Esophagus squamous epithelium (tissue), 5 donors: Measurements from ENCODE around the gene TEX52. TPM values are rescaled to one million over a fixed set of nuclear protein-coding genes. Genes with fewer than 3 reads are reported as not detected.
"Not testable (repeated sequence)": the region's sequence is repeated elsewhere in the genome, so short reads cannot be mapped to it uniquely, and the experiment has no call there.

Source experiments
- DNase-seq: peaks from one replicate; lab custom pipeline; 2025; lab: John Stamatoyannopoulos, UW
- H3K27ac ChIP-seq, 4 donors: fragments of 200-600 bp; sonication (generic); one replicate each; pipeline ENCODE4 v1.5.1; 2016 to 2019; ENCODE audit warnings: mild to moderate bottlenecking in 1 of 4
- H3K27me3 ChIP-seq, 4 donors: fragments of 200-600 bp; sonication (generic); 1 replicate in 3 of 4; 2 replicates in 1 of 4; pipeline versions ENCODE4 v1.5.1 to v1.6.0; 2017 to 2021; ENCODE audit warnings: antibody characterized with exemption in 1 of 4
- H3K36me3 ChIP-seq, 3 donors: fragments of 200-600 bp; sonication (generic); one replicate each; pipeline ENCODE4 v1.5.1; 2016 to 2019
- H3K4me1 ChIP-seq, 3 donors: fragments of 200-600 bp; sonication (generic); one replicate each; pipeline ENCODE4 v1.5.1; 2017 to 2019
- H3K4me3 ChIP-seq, 4 donors: fragments of 200-600 bp; sonication (generic); 1 replicate in 3 of 4; 2 replicates in 1 of 4; pipeline ENCODE4 v1.5.1; 2016 to 2019; ENCODE audit warnings: mild to moderate bottlenecking in 2 of 4, moderate library complexity in 1 of 4
- H3K9me3 ChIP-seq, 3 donors: fragments of 200-600 bp; sonication (generic); one replicate each; pipeline ENCODE4 v1.5.1; 2016 to 2019
- POLR2A ChIP-seq, 4 donors: fragments of 450-650 bp; IDR thresholded peaks; one replicate each; pipeline ENCODE4 v1.6.1; 2017; ENCODE audit warnings: antibody characterized with exemption in 4 of 4, mild to moderate bottlenecking in 4 of 4, moderate library complexity in 3 of 4
- WGBS, 2 donors: methylation state at CpG; one replicate each; pipeline ENCODE4 v1.1.5; 2018; 5-methylcytosine and 5-hydroxymethylcytosine counted together
- intact Hi-C: fragments of 100-400 bp; cut with DNase I; formaldehyde crosslinking; loops from one replicate; pipeline ENCODE4 v1.15.0; 2022
- total RNA-seq, 4 donors: library from RNA; depleted of rRNA; stranded (reverse); fragments of >200 nt; gene quantifications; one replicate each; pipeline ENCODE4 v1.1.0, GENCODE V29; 2016
- TF ChIP-seq, protein P1 (sequence below), 6 experiments: fragments of 450-650 bp in 4 of 6; fragments of 200-600 bp in 2 of 6; sonication (generic) in 2 of 6; IDR thresholded peaks; one replicate each; pipeline ENCODE4 v1.5.1; 2016 to 2019; ENCODE audit warnings: antibody characterized with exemption in 6 of 6, mild to moderate bottlenecking in 4 of 6, moderate library complexity in 4 of 6
- donor health status: DM: yes; HTN: yes; CAD: no.

Gene TEX52
- total RNA-seq, 4 donors from 2014 or later = not detected

GRCh38 chr12:2879853-2880252, 23.0 kb upstream of the TEX52 start:
- Histone ChIP-seq H3K27ac (no peak overlapping the region), H3K9me3 (no peaks in the 10 kb centered on the region), H3K36me3 (peaks cover 0 to 11% (median 0%) of the 10 kb centered on the region in 3 donors), H3K27me3 (no peaks in the 10 kb centered on the region), H3K4me1 (peaks cover 22 to 40% (median 25%) of the 10 kb centered on the region in 3 donors), H3K4me3 (no peak overlapping the region)
- intact Hi-C loops = loop anchor here (10.0 kb wide), 1 partner anchor 65 kb away; no protein-coding TSS in a partner anchor
- DNase-seq = no peak
- WGBS, 2 donors = 87 to 93% methylated on average over 3 of the region's 3 CpGs
- no peak for TF ChIP-seq POLR2A (IDR thresholded peaks at IDR 0.05)
- TF ChIP-seq, protein P1, sequence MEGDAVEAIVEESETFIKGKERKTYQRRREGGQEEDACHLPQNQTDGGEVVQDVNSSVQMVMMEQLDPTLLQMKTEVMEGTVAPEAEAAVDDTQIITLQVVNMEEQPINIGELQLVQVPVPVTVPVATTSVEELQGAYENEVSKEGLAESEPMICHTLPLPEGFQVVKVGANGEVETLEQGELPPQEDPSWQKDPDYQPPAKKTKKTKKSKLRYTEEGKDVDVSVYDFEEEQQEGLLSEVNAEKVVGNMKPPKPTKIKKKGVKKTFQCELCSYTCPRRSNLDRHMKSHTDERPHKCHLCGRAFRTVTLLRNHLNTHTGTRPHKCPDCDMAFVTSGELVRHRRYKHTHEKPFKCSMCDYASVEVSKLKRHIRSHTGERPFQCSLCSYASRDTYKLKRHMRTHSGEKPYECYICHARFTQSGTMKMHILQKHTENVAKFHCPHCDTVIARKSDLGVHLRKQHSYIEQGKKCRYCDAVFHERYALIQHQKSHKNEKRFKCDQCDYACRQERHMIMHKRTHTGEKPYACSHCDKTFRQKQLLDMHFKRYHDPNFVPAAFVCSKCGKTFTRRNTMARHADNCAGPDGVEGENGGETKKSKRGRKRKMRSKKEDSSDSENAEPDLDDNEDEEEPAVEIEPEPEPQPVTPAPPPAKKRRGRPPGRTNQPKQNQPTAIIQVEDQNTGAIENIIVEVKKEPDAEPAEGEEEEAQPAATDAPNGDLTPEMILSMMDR (IDR thresholded peaks at IDR 0.05) = no peak

GRCh38 chr12:2877953-2878732, 21.3 kb upstream of the TEX52 start:
- DNase-seq = no peak
- Histone ChIP-seq H3K27me3 (no peaks in the 10 kb centered on the region), H3K27ac (peak overlapping the region; percentile 96 to 99 (median 98)), H3K36me3 (peaks cover 0 to 11% (median 0%) of the 10 kb centered on the region in 3 donors), H3K4me3 (peak overlapping the region; percentile 75 to 97 (median 88)), H3K9me3 (no peaks in the 10 kb centered on the region), H3K4me1 (peaks cover 22 to 40% (median 25%) of the 10 kb centered on the region in 3 donors)
- intact Hi-C loops = no loop called here
- WGBS, 2 donors = 15% methylated on average over 11 to 15 of the region's 16 CpGs
- no peak for TF ChIP-seq POLR2A (IDR thresholded peaks at IDR 0.05)
- TF ChIP-seq, protein P1 (IDR thresholded peaks at IDR 0.05) = no peak

- Histone ChIP-seq H3K4me1 (peaks cover 22 to 40% (median 25%) of the 10 kb centered on the region in 3 donors), H3K27ac (peak within 1 kb of the TSS; percentile 96 to 99 (median 98)), H3K27me3 (no peaks in the 10 kb centered on the region), H3K36me3 (peaks cover 0 to 14% (median 0%) of the 10 kb centered on the region in 3 donors), H3K9me3 (no peaks in the 10 kb centered on the region), H3K4me3 (peak within 1 kb of the TSS; percentile 75 to 97 (median 88))
- 0 to 3% methylated on average over 16 to 25 of the region's 70 CpGs for WGBS, 2 donors
- intact Hi-C loops = no loop called here
- TF ChIP-seq POLR2A (IDR thresholded peaks at IDR 0.05) = peak in 2 of 4 donors; percentile 58 to 83
- TF ChIP-seq, protein P1 (IDR thresholded peaks at IDR 0.05) = peak in 2 of 6 experiments; percentile 11 to 13
- no peak for DNase-seq
These were observed 20.5 kb upstream of the TEX52 start, which contains the start of the genes FOXM1 and RHNO1 for GRCh38 chr12:2877047-2877952. FOXM1 (minus strand) TSS chr12:2877174; CDS start chr12:2874478, 2,696 bp downstream. RHNO1 (plus strand) TSS chr12:2877223; CDS start chr12:2885367, 8,144 bp downstream.

- Histone ChIP-seq H3K9me3 (no peaks in the 10 kb centered on the region), H3K27me3 (no peaks in the 10 kb centered on the region), H3K4me3 (peak overlapping the region; percentile 75 to 97 (median 88)), H3K36me3 (peaks cover 0 to 14% (median 0%) of the 10 kb centered on the region in 3 donors), H3K4me1 (peaks cover 22 to 40% (median 25%) of the 10 kb centered on the region in 3 donors), H3K27ac (peak overlapping the region; percentile 96 to 99 (median 98))
- TF ChIP-seq, protein P1 (IDR thresholded peaks at IDR 0.05) = no peak
- no peak for TF ChIP-seq POLR2A (IDR thresholded peaks at IDR 0.05)
- intact Hi-C loops = no loop called here
- WGBS, 2 donors = 10 to 32% methylated on average over 3 to 9 of the region's 38 CpGs
- no peak for DNase-seq
These were observed 19.7 kb upstream of the TEX52 start for GRCh38 chr12:2876431-2877046.

- H3K36me3 ChIP-seq = peaks cover 0 to 28% (median 0%) of the 10 kb centered on the region in 3 donors
- H3K4me3 ChIP-seq, intact Hi-C loops, DNase-seq, H3K4me1 ChIP-seq, H3K27ac ChIP-seq, H3K27me3 ChIP-seq, H3K9me3 ChIP-seq: not testable (repeated sequence)
- WGBS, 2 donors = 84 to 97% methylated on average over 8 to 9 of the region's 9 CpGs
These were observed 12.3 kb upstream of the TEX52 start for GRCh38 chr12:2868986-2869632.
